Fibroblast of skin of scalp (primary cell): ENCODE data around the gene ZNF526.

ENCODE experiments used
- DNase-seq: peaks from one replicate; pipeline ENCODE4 v3.0.0-alpha.2; 2013

Gene ZNF526

DNA sequence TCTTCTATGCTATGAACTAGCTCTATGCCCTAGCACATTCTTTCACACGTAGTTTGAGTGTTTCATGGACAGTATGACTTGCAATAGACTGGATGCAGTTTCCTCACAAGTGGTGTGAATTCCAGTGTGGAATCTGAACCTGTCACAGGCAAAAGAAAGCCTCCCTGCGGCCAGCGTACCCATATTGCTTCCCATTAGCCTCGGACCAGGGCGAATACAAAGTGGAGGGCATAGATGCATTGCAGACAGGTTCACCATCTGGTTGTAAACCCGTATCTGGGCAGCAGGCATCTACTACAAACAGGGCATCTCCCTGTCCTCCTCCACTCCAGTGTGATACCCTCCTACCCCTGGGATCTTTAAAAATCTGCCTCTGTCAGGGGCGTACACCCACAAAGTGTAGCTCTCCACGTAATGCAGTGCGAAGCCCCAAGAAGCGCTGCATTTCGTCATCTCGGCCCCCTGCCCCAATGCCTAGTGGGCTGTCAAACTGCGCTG lies 47.6 kb downstream of the ZNF526 start:
- DNase-seq: no peak

DNA sequence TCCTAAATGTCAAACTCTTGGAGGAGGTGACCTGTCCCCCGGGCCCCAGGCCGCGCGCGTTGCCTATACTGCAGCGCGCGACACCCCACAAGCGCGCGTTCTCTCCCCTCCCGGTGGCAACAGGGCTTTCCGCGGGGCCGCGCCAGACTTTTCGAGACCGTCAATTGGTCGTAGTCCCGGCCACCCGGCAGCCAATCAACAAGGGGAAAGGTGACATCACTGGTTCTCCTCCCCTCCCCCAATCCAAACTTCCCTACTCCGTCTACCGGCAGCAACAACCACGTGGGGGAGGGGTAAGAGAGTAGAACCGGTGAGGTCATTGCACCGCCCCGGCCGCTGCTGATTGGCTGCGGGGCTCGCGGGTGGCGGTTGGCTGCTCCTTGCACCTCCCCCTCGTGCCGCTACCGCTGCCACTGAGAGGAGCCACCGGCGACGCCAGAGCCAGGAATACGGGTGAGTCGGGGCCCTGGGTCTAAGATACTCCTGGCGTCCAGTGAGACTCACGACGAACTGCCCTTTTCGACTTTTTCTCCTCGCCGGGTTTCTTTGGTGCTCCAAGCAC lies 48.1 kb downstream of the ZNF526 start:
- peak; percentile 100 for DNase-seq

- DNase-seq: peak; percentile 100
Observed at GRCh38 chr19:42268704-42269477, 48.8 kb downstream of the ZNF526 start, which contains the start of gene CIC. Gene CIC, plus strand, starts transcription at chr19:42269252. Its CDS starts 2,532 bp downstream, at chr19:42271784.

GRCh38 chr19:42269478-42270345 lies 49.6 kb downstream of the ZNF526 start:
- DNase-seq: no peak

DNA sequence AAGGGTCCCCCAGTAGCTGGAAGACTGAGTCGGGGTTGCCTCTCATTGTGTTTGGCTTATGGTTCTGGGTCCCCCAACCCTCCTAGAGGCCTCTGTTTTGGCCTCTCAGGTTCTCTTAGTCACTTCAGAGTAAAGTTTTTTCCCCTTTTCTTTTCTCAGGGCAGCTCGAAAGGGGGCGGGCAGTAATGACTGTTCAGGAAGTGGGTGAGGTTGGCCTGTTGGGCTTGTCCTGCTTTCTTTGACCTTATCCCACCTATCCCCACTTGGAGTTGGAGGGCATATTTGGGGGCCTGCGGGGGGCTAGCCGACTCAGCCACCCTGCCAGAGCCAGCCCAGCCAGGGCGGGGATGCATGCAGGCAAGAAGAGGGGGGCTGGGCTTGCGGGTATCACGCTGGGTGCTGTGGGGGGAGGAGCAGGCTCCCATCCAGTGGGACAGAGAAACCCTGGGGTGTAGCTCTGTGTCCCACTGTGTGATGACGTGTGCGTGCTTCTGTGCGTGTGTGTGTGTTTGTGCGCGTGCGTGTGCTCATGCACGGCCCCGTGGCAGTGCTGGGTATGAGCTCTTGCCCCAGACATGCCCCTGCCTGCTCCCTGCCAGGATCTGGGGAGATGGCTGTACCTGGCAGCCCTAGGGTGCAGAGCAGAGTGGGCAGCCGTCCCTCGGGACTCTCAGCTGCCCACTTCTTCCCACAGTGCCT lies 50.4 kb downstream of the ZNF526 start:
- peak; percentile 87 for DNase-seq

- no peak for DNase-seq
Observed at GRCh38 chr19:42271045-42271419, 50.9 kb downstream of the ZNF526 start.

GRCh38 chr19:42271861-42272534 lies 51.9 kb downstream of the ZNF526 start:
- DNase-seq: no peak

DNA sequence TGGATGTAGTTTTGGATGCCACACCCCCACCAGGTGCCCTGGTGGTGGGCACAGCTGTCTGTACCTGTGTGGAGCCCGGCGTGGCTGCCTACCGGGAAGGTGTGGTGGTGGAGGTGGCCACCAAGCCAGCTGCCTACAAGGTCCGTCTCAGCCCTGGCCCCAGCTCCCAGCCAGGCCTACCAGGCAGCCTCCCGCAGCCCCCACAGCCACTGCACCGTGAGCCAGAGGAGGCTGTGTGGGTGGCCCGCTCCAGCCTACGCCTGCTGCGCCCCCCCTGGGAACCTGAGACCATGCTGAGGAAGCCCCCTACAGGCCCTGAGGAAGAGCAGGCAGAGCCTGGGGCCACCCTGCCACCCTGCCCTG lies 52.4 kb downstream of the ZNF526 start:
- DNase-seq: no peak

DNA sequence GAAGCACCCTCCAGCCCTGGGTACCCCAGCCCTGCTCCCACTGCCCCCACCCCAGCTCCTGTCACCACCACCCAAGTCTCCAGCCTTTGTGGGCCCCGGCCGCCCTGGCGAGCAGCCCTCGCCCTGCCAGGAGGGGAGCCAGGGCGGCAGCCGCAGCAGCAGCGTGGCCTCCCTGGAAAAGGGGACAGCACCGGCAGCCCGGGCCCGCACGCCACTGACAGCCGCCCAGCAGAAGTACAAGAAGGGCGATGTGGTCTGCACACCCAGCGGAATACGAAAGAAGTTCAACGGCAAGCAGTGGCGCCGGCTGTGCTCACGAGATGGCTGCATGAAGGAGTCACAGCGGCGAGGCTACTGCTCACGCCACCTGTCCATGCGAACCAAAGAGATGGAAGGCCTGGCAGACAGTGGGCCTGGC lies 52.9 kb downstream of the ZNF526 start:
- DNase-seq: no peak

- no peak for DNase-seq
Observed at GRCh38 chr19:42273407-42274064, 53.4 kb downstream of the ZNF526 start.

- DNase-seq: no peak
Observed at GRCh38 chr19:42274065-42274682, 54.1 kb downstream of the ZNF526 start.

GRCh38 chr19:42275103-42275502 lies 55.0 kb downstream of the ZNF526 start:
- no peak for DNase-seq

GRCh38 chr19:42275517-42275916 lies 55.4 kb downstream of the ZNF526 start:
- no peak for DNase-seq

DNA sequence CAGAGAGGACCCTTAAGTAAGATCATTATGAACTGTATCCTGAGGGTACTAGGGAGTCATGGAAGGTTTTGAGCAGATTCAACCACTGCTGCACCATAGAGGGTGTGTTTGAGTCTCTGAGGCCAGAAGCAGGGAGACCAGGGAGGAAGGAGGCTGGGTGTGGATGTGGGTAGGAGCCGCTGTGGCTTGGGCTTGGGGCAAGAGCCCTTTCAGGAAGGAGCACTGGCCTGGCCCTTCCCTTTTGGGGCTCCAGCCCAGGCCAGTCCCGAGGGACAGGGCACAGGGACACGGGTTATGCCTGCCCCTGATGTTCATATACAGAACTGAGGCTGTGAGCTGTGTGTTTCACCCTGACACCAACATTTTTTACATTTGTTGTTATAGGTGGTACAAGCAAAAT lies 56.2 kb downstream of the ZNF526 start:
- no peak for DNase-seq

GRCh38 chr19:42276821-42277220 lies 56.7 kb downstream of the ZNF526 start:
- DNase-seq: no peak
